Right lobe of liver (tissue), 6 donors: Measurements from ENCODE around the gene SCAND1. TPM values are rescaled to one million over a fixed set of nuclear protein-coding genes. Genes with fewer than 3 reads are reported as not detected.
A peak's percentile ranks its signal among the peaks of the same experiment; 100 is the strongest.
"Not testable (repeated sequence)": the region's sequence is repeated elsewhere in the genome, so short reads cannot be mapped to it uniquely, and the experiment has no call there.

Experiments used
- ATAC-seq, 4 donors: fragments of 200-7000 bp; cut with Tn5 transposase; one replicate each; pipeline ENCODE4 v1.9.1; 2020; ENCODE audit warnings: mild to moderate bottlenecking in 4 of 4, moderate library complexity in 4 of 4
- DNase-seq, 3 donors: peaks; one replicate each; pipeline ENCODE4 v3.0.0-alpha.2; 2020
- H3K27ac ChIP-seq, 3 donors: fragments of 200-600 bp; one replicate each; pipeline ENCODE4 v1.8.0; 2022
- H3K27me3 ChIP-seq, 2 donors: fragments of 200-600 bp; one replicate each; pipeline ENCODE4 v1.8.0; 2022
- H3K36me3 ChIP-seq, 4 donors: fragments of 200-600 bp; sonication (generic) in 1 of 4; one replicate each; pipeline versions ENCODE4 v1.5.1 to v1.8.0; 2017 to 2022; ENCODE audit warnings: control low read depth in 1 of 4
- H3K4me1 ChIP-seq, 4 donors: fragments of 200-600 bp; sonication (generic) in 1 of 4; one replicate each; pipeline versions ENCODE4 v1.5.1 to v1.8.0; 2017 to 2022; ENCODE audit warnings: control low read depth in 1 of 4
- H3K4me3 ChIP-seq, 3 donors: fragments of 200-600 bp; one replicate each; pipeline ENCODE4 v1.8.0; 2022
- H3K9me3 ChIP-seq, 4 donors: fragments of 200-600 bp; sonication (generic) in 1 of 4; one replicate each; pipeline versions ENCODE4 v1.5.1 to v1.8.0; 2017 to 2022; ENCODE audit warnings: control low read depth in 1 of 4
- POLR2A ChIP-seq: fragments of 450-650 bp; IDR thresholded peaks from one replicate; pipeline ENCODE4 v1.6.1; 2017; ENCODE audit warnings: antibody characterized with exemption, mild to moderate bottlenecking
- WGBS: methylation state at CpG from one replicate; pipeline ENCODE4 v1.1.6; 2018; ENCODE audit warnings: low coverage, low lambda C conversion rate; ENCODE audit not compliant: insufficient coverage; ENCODE audit errors: missing lambda C conversion rate; 5-methylcytosine and 5-hydroxymethylcytosine counted together
- intact Hi-C, 2 donors: fragments of 100-400 bp; cut with DNase I; formaldehyde crosslinking; loops; one replicate each; pipeline versions ENCODE4 v1.11.2 to v1.14.1; 2022
- long read RNA-seq: library from polyadenylated mRNA; unstranded; transcript quantifications from one replicate; pipeline ENCODE4 v2.0.0, GENCODE V29; 2019
- total RNA-seq, 6 experiments: library from RNA; depleted of rRNA in 2 of 6; stranded (reverse); fragments of >200 nt in 2 of 6; fragmentation: NEBNext Ultra II Directional in 3 of 6; extraction: Animal tissue kit (Norgen Biotek cat#: 25700) in 3 of 6; gene quantifications; one replicate each; pipeline versions ENCODE4 v1.1.0 to v1.2.4, GENCODE V29; 2016 to 2023
- TF ChIP-seq, protein P1 (sequence below), 4 donors: fragments of 200-600 bp in 3 of 4; fragments of 450-650 bp in 1 of 4; IDR thresholded peaks; one replicate each; pipeline versions ENCODE4 v1.5.1 to v1.8.0; 2016 to 2022; ENCODE audit warnings: antibody characterized with exemption in 4 of 4, mild to moderate bottlenecking in 2 of 4
- donor health status: DM: no; HTN: yes; CAD: no.
- donor health status: DM: no; HTN: no; CAD: no.
- donor health status: DM: no; HTN: no; CAD: no.
- donor health status: DM: no; HTN: yes; CAD: no.
- donor health status: DM: no; HTN: yes; CAD: no.

SCAND1 gene
- 100 to 1,000 TPM in 2 of 6 experiments, 10 to 100 TPM in 4; 35.5 to 106 (median 43.8) TPM for total RNA-seq
- long read RNA-seq, transcript SCAND1-201 (2 exons, 902 nt), result major isoform, 23 of 56 reads
- long read RNA-seq, partial matches to known transcripts, result 33 of 56 reads
- long read RNA-seq, other reads (novel, unspliced or antisense), result 0 of 56 reads

- intact Hi-C loops, result no loop called here
- H3K4me1 ChIP-seq, result peaks cover 0 to 21% (median 2%) of the 10 kb centered on the region in 4 donors
- TF ChIP-seq, protein P1, sequence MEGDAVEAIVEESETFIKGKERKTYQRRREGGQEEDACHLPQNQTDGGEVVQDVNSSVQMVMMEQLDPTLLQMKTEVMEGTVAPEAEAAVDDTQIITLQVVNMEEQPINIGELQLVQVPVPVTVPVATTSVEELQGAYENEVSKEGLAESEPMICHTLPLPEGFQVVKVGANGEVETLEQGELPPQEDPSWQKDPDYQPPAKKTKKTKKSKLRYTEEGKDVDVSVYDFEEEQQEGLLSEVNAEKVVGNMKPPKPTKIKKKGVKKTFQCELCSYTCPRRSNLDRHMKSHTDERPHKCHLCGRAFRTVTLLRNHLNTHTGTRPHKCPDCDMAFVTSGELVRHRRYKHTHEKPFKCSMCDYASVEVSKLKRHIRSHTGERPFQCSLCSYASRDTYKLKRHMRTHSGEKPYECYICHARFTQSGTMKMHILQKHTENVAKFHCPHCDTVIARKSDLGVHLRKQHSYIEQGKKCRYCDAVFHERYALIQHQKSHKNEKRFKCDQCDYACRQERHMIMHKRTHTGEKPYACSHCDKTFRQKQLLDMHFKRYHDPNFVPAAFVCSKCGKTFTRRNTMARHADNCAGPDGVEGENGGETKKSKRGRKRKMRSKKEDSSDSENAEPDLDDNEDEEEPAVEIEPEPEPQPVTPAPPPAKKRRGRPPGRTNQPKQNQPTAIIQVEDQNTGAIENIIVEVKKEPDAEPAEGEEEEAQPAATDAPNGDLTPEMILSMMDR (IDR thresholded peaks at IDR 0.05), result peak; percentile 90 to 99 (median 99)
- peak; percentile 89 for TF ChIP-seq POLR2A
- 0% methylated on average over 6 of the region's 76 CpGs for WGBS
- no peaks in the 10 kb centered on the region for H3K27me3 ChIP-seq
- H3K36me3 ChIP-seq, result no peaks in the 10 kb centered on the region
- peak within 1 kb of the TSS; percentile 97 to 99 (median 99) for H3K27ac ChIP-seq
- ATAC-seq (peak; percentile 91 to 97 (median 94)), DNase-seq (peak; percentile 96 to 98 (median 97))
- H3K4me3 ChIP-seq, result peak within 1 kb of the TSS; percentile 96 to 99 (median 97)
- H3K9me3 ChIP-seq, result no peaks in the 10 kb centered on the region
Observed at GRCh38 chr20:35954200-35954906, at the start of gene SCAND1. Gene SCAND1 (minus strand): TSS chr20:35954502. CDS start chr20:35954284, 218 bp downstream.

- Histone ChIP-seq H3K4me1 (no peaks in the 10 kb centered on the region), H3K9me3 (no peaks in the 10 kb centered on the region), H3K4me3 (no peak overlapping the region), H3K27me3 (no peaks in the 10 kb centered on the region), H3K27ac (no peak overlapping the region), H3K36me3 (no peaks in the 10 kb centered on the region)
- WGBS, result 75% methylated on average over 1 of the region's 1 CpG
- TF ChIP-seq, protein P1 (IDR thresholded peaks at IDR 0.05), result no peak
- TF ChIP-seq POLR2A, result no peak
- DNase-seq (no peak), ATAC-seq (no peak)
- intact Hi-C loops, result no loop called here
Observed at GRCh38 chr20:36004045-36004444, 49.7 kb upstream of the SCAND1 start.

DNA sequence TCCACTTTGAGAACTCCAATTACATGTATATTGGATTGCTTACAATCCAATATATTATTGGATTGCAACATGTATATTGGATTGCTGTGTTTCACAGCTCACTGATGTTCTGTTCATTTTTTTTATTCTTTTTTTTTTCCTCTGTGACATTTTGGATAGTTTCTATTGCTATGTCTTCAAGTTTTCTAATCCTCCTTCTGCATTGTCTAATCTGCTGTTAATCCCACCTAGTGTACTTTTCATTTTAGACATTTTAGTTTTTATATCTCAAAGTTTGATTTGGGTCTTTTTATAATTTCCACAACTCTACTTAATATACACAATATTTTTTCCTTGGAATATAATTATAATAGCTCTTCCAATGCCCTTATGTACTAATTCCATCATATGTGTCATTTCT is 48.6 kb upstream of the SCAND1 start:
- H3K4me1 ChIP-seq, result no peaks in the 10 kb centered on the region
- intact Hi-C loops, result no loop called here
- H3K9me3 ChIP-seq, result no peaks in the 10 kb centered on the region
- no peak overlapping the region for H3K27ac ChIP-seq
- no peak for ATAC-seq
- no peak for DNase-seq
- no peaks in the 10 kb centered on the region for H3K27me3 ChIP-seq
- H3K36me3 ChIP-seq, result no peaks in the 10 kb centered on the region
- TF ChIP-seq, protein P1 (IDR thresholded peaks at IDR 0.05), result no peak
- no peak for TF ChIP-seq POLR2A
- H3K4me3 ChIP-seq, result no peak overlapping the region

DNA sequence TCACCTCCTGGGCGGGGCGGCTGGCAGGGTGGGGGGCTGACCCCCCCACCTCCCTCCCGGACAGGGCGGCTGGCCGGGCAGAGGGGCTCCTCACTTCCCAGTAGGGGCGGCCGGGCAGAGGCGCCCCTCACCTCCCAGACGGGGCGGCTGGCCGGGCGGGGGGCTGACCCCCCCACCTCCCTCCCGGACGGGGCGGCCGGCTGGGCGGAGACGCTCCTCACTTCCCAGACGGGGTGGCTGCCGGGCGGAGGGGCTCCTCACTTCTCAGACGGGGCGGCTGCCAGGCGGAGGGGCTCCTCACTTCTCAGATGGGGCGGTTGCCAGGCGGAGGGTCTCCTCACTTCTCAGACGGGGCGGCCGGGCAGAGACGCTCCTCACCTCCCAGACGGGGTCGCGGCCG is 47.0 kb upstream of the SCAND1 start:
- H3K27ac ChIP-seq, intact Hi-C loops, H3K4me1 ChIP-seq, H3K4me3 ChIP-seq, DNase-seq, H3K9me3 ChIP-seq, ATAC-seq, H3K36me3 ChIP-seq, H3K27me3 ChIP-seq: not testable (repeated sequence)
- WGBS, result no CpG with 5 or more reads among the region's 34 CpGs

- not testable (repeated sequence) for H3K27me3 ChIP-seq, ATAC-seq, H3K27ac ChIP-seq, H3K36me3 ChIP-seq, DNase-seq, H3K4me3 ChIP-seq, H3K9me3 ChIP-seq, H3K4me1 ChIP-seq
- 93% methylated on average over 6 of the region's 8 CpGs for WGBS
- intact Hi-C loops, result loop anchor here (5.0 kb wide), 1 partner anchor 141 kb away; no protein-coding TSS in a partner anchor
Observed at GRCh38 chr20:35996492-35996891, 42.2 kb upstream of the SCAND1 start.
